Activated CD4-positive, alpha-beta memory T cell treated with anti-CD3 and anti-CD28 coated beads, Interleukin-2, amount 10 ng/mL, durations not matched to agents 7 days and 5 days (primary cell): ENCODE results near the gene DLX1. TPM values are rescaled to one million over a fixed set of nuclear protein-coding genes. Genes with fewer than 3 reads are reported as not detected.
"Not testable (repeated sequence)": the region's sequence is repeated elsewhere in the genome, so short reads cannot be mapped to it uniquely, and the experiment has no call there.

Source experiments
- CTCF ChIA-PET: fragments of 350-600 bp; sonication (Branson Sonifier 250); formaldehyde crosslinking; loops from one replicate; lab custom pipeline; 2021; ENCODE audit warnings: antibody characterized with exemption, inconsistent platforms; lab: Charles Lee
- POLR2A ChIA-PET: fragments of 350-600 bp; sonication (Branson Sonifier 250); formaldehyde crosslinking; loops from one replicate; lab custom pipeline; 2021; ENCODE audit warnings: antibody characterized with exemption; lab: Charles Lee
- DNase-seq: peaks from one replicate; pipeline ENCODE4 v3.0.0-alpha.2; 2020
- H3K27ac Mint-ChIP-seq: one replicate; pipeline ENCODE4 v1.8.0; 2021; ENCODE audit warnings: mild to moderate bottlenecking, mixed read lengths
- H3K27me3 Mint-ChIP-seq: one replicate; pipeline ENCODE4 v1.8.0; 2021; ENCODE audit warnings: mixed read lengths
- H3K36me3 Mint-ChIP-seq: one replicate; pipeline ENCODE4 v1.8.0; 2021; ENCODE audit warnings: low read depth, mixed read lengths
- H3K4me1 Mint-ChIP-seq: one replicate; pipeline ENCODE4 v1.8.0; 2021; ENCODE audit warnings: mixed read lengths
- H3K4me3 Mint-ChIP-seq: one replicate; pipeline ENCODE4 v1.8.0; 2021; ENCODE audit warnings: mild to moderate bottlenecking, mixed read lengths
- H3K9me3 Mint-ChIP-seq: one replicate; pipeline ENCODE4 v1.8.0; 2021; ENCODE audit warnings: mixed read lengths
- total RNA-seq, 2 experiments: library from RNA; stranded (reverse); gene quantifications; one replicate each; pipeline ENCODE4 v1.2.3, GENCODE V29; 2021

Gene DLX1
- total RNA-seq, 2 experiments from 2014 or later, result 0.18 TPM; not detected in 1

GRCh38 chr2:172128484-172128883, 43.2 kb downstream of the DLX1 start:
- no peak for DNase-seq
- Mint-ChIP-seq H3K4me1 (no peaks in the 10 kb centered on the region), H3K36me3 (no peaks in the 10 kb centered on the region), H3K27ac (no peak overlapping the region), H3K9me3 (no peaks in the 10 kb centered on the region), H3K4me3 (no peak overlapping the region), H3K27me3 (peaks cover 10% of the 10 kb centered on the region)
- ChIA-PET POLR2A (no interaction called here), CTCF (interaction anchor here (0.7 to 6.2 kb wide), 14 partner anchors 14 to 1755 kb away, joined by 3 to 64 read pairs (median 4); no protein-coding TSS in a partner anchor)

- Mint-ChIP-seq H3K9me3 (no peaks in the 10 kb centered on the region), H3K4me1 (no peaks in the 10 kb centered on the region), H3K27me3 (peaks cover 9% of the 10 kb centered on the region), H3K27ac (no peak overlapping the region), H3K36me3 (no peaks in the 10 kb centered on the region), H3K4me3 (no peak overlapping the region)
- ChIA-PET POLR2A (no interaction called here), CTCF (interaction anchor here (1.2 to 6.2 kb wide), 5 partner anchors 332 to 425 kb away, joined by 3 to 64 read pairs (median 3); no protein-coding TSS in a partner anchor)
- DNase-seq, result no peak
Measured at GRCh38 chr2:172129404-172129803, 44.1 kb downstream of the DLX1 start.

GRCh38 chr2:172131713-172132555, 46.6 kb downstream of the DLX1 start:
- peaks cover 12% of the 10 kb centered on the region for H3K27me3 Mint-ChIP-seq
- H3K9me3 Mint-ChIP-seq, result no peaks in the 10 kb centered on the region
- H3K4me1 Mint-ChIP-seq, result no peaks in the 10 kb centered on the region
- no peak overlapping the region for H3K27ac Mint-ChIP-seq
- POLR2A ChIA-PET, result no interaction called here
- H3K36me3 Mint-ChIP-seq, result no peaks in the 10 kb centered on the region
- CTCF ChIA-PET, result interaction anchor here (6.2 kb wide), 1 partner anchor 428 kb away, joined by 64 read pairs; no protein-coding TSS in a partner anchor
- H3K4me3 Mint-ChIP-seq, result no peak overlapping the region
- no peak for DNase-seq

GRCh38 chr2:172134270-172134669, 49.0 kb downstream of the DLX1 start:
- Mint-ChIP-seq H3K9me3 (no peaks in the 10 kb centered on the region), H3K4me3 (no peak overlapping the region), H3K36me3 (no peaks in the 10 kb centered on the region), H3K4me1 (no peaks in the 10 kb centered on the region), H3K27me3 (peaks cover 9% of the 10 kb centered on the region), H3K27ac (no peak overlapping the region)
- no peak for DNase-seq
- ChIA-PET CTCF (no interaction called here), POLR2A (no interaction called here)

- no peak for DNase-seq
- CTCF ChIA-PET, result interaction anchor here (2.0 kb wide), 1 partner anchor 8 kb away, joined by 7 read pairs; no protein-coding TSS in a partner anchor
- Mint-ChIP-seq H3K9me3 (no peaks in the 10 kb centered on the region), H3K36me3 (no peaks in the 10 kb centered on the region), H3K27ac (no peak overlapping the region), H3K27me3 (peaks cover 5% of the 10 kb centered on the region), H3K4me1 (no peaks in the 10 kb centered on the region), H3K4me3 (no peak overlapping the region)
- POLR2A ChIA-PET, result no interaction called here
Measured at GRCh38 chr2:172135446-172135845, 50.1 kb downstream of the DLX1 start.

GRCh38 chr2:172137109-172137508, 51.8 kb downstream of the DLX1 start:
- Mint-ChIP-seq H3K4me3 (no peak overlapping the region), H3K9me3 (no peaks in the 10 kb centered on the region), H3K36me3 (no peaks in the 10 kb centered on the region), H3K27me3 (peaks cover 5% of the 10 kb centered on the region), H3K4me1 (no peaks in the 10 kb centered on the region), H3K27ac (no peak overlapping the region)
- DNase-seq, result no peak
- ChIA-PET POLR2A (no interaction called here), CTCF (interaction anchor here (1.0 to 2.0 kb wide), 2 partner anchors 10 to 30 kb away, joined by 3 to 7 read pairs; no protein-coding TSS in a partner anchor)

GRCh38 chr2:172137943-172138342, 52.6 kb downstream of the DLX1 start:
- H3K27me3 Mint-ChIP-seq, result peaks cover 3% of the 10 kb centered on the region
- no peaks in the 10 kb centered on the region for H3K4me1 Mint-ChIP-seq
- H3K27ac Mint-ChIP-seq, result no peak overlapping the region
- POLR2A ChIA-PET, result no interaction called here
- no peaks in the 10 kb centered on the region for H3K9me3 Mint-ChIP-seq
- no peaks in the 10 kb centered on the region for H3K36me3 Mint-ChIP-seq
- DNase-seq, result no peak
- no peak overlapping the region for H3K4me3 Mint-ChIP-seq
- CTCF ChIA-PET, result no interaction called here

- H3K27ac Mint-ChIP-seq, H3K9me3 Mint-ChIP-seq, H3K4me1 Mint-ChIP-seq, H3K36me3 Mint-ChIP-seq, H3K27me3 Mint-ChIP-seq, DNase-seq, H3K4me3 Mint-ChIP-seq, POLR2A ChIA-PET: not testable (repeated sequence)
- CTCF ChIA-PET, result interaction anchor here (1.7 kb wide), 1 partner anchor 11 kb away, joined by 7 read pairs; no protein-coding TSS in a partner anchor
Measured at GRCh38 chr2:172138727-172139126, 53.4 kb downstream of the DLX1 start.

Other genes starting within 250 kb of the DLX1 start
- gene SLC25A12, start 191.3 kb upstream of the DLX1 start, total RNA-seq, result 10 to 100 TPM; 24.1 to 28.1 TPM
- 10 to 100 TPM; 59.4 to 59.5 TPM for gene HAT1, start 163.0 kb upstream of the DLX1 start, total RNA-seq
- gene METAP1D, start 85.6 kb upstream of the DLX1 start, total RNA-seq, result 1 to 10 TPM; 2.8 to 2.9 TPM
- not detected for gene DLX2, start 17.4 kb downstream of the DLX1 start, total RNA-seq